Cardiac septum (tissue), 1 donor: ENCODE results near the gene RASL10B. TPM values are rescaled to one million over a fixed set of nuclear protein-coding genes. Genes with fewer than 3 reads are reported as not detected.
"Not testable (repeated sequence)": the region's sequence is repeated elsewhere in the genome, so short reads cannot be mapped to it uniquely, and the experiment has no call there.

Experiments
- DNase-seq: peaks from one replicate; pipeline ENCODE4 v3.0.0-alpha.2; 2020; ENCODE audit warnings: low spot score
- intact Hi-C: fragments of 100-400 bp; cut with DNase I; formaldehyde crosslinking; loops from one replicate; pipeline ENCODE4 v1.14.0; 2022
- long read RNA-seq: library from polyadenylated mRNA; unstranded; transcript quantifications from one replicate; pipeline ENCODE4 v2.0.0, GENCODE V29; 2021
- total RNA-seq: library from RNA; stranded (reverse); fragmentation: NEBNext Ultra II Directional; extraction: Animal tissue kit (Norgen Biotek cat#: 25700); gene quantifications from one replicate; pipeline ENCODE4 v1.2.1, GENCODE V29; 2021
- donor health status: DM: no; HTN: no; CAD: no.

The RASL10B gene, protein sequence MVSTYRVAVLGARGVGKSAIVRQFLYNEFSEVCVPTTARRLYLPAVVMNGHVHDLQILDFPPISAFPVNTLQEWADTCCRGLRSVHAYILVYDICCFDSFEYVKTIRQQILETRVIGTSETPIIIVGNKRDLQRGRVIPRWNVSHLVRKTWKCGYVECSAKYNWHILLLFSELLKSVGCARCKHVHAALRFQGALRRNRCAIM
- 22.0 TPM for total RNA-seq
- long read RNA-seq, transcript RASL10B-201 (4 exons, 3,205 nt): major isoform, 41 of 72 reads
- long read RNA-seq, partial matches to known transcripts: 9 of 72 reads
- long read RNA-seq, other reads (novel, unspliced or antisense): 21 of 72 reads

DNA sequence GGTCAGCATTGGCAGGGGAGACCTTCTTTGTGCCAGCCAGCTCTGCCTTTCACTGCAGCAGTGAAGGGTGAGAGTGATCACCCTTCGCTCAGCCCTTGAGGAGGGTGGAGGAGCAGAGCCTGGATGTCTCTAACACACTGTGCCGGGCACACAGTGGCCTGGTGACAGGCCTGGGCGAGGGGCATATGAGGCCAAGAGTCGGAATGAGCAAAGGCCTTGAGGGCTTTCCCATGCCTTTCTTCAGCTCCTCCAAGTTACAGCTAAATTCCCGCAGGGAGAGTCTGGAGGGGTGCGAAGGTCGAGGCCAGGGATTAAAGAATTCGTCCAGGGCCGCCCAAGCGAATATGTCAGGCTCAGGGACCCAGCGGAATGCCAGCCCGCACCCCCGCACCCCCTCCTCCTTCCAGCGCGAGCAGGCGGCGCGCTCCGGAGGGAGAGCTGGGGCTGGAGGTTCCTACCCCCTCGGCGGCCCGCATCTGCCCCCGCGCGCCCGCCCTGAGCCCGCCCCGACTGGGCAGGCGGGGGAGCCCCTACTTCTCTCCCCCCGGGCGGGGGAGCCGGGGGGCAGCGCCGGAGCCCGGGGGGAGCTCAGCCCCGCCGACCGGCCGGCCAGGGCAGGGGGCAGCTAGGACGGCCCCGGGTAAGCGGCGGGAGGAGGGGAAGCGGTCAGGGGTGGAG lies at the start of gene RASL10B:
Gene RASL10B (plus strand): TSS at position 401 of the 678 bp plus-strand sequence. CDS start 3,546 bp downstream, outside the sequence.
- intact Hi-C loops: loop anchor here (5.0 kb wide), 2 partner anchors 34 to 119 kb away; no protein-coding TSS in a partner anchor
- DNase-seq: peak; percentile 78

DNA sequence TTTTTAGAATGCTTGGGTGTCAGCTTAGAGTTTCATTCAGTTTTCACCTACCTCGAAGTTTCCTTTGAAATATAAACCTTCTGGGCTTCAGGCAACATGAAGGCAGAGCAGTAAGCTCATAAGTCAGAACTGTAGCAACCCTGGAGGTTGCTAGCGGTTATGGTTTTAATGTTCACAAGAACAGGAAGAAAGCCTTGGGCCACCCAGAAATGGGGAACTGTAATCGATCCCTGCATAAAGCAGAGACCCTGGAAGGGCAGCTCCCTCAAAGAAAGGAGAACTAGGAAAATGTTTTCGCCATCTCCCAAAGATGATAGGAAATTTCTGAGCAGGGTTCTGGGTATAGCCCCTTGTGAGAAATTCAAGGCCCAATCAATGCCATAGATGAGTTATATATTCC lies 47.8 kb upstream of the RASL10B start:
- intact Hi-C loops: no loop called here
- no peak for DNase-seq

DNA sequence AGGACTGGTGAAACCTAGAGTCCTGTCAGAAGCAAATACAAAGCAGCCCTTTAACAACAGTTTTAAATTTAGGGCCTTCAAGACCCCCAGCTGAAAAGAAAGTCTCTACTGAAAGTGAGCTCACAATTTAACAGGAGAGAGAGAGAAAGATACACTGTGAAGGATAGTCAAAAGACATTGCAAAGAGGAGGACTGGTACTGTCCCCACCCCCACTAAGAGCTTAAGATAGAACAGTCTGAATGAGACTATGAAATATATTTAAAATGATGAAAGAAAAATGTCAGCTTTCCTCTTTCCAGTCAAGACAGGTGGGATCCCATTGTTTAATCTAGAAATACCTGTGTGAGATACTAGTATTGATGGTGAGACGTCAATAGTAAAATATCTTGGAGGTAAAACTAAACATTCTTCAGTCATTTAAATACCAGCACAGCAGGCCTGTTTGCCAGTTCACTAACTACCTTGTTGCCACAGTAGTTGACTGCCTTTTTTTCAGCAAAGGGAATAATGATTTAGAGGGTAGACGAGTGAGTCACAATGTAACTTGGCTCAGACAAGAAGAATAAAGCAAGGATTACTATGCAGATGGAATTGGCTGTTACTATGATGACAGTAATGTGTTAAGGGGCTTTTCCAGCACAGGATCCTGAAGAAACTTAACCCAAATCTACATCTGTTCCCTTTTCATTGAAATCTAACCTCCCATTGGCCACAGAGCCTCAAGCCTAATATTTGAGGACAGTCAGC lies 47.2 kb upstream of the RASL10B start:
- no peak for DNase-seq
- intact Hi-C loops: no loop called here

DNA sequence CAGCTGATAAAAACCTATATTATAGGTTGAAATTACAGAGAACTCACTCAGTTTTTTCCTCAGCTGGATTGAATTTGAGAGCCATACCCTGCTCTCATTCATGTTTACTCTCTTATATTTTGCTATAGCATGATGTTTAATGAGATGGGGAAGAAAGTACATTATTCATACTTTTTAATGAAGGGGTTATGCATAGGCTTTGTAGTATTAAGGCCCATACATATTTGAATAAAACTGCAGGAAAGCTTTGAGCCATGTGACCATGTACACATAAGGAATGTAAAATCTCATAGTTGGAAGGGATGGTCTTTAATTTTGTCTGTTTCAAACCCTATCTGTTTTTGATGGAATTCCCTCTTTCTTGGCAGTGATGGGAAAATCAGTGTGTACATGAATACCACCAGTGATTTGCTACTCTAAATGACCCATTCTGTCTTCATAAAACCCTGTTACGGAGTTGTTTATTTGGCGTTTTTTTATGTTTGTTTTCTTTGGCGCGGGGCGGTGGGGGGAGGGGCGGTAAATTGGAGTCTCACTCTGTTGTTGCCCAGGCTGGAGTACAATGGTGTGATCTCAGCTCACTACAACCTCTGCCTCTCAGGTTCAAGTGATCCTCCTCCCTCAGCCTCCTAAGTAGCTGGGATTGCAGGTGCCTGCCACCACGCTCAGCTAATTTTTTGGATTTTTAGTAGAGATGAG lies 38.8 kb upstream of the RASL10B start:
- no peak for DNase-seq
- intact Hi-C loops: no loop called here

DNA sequence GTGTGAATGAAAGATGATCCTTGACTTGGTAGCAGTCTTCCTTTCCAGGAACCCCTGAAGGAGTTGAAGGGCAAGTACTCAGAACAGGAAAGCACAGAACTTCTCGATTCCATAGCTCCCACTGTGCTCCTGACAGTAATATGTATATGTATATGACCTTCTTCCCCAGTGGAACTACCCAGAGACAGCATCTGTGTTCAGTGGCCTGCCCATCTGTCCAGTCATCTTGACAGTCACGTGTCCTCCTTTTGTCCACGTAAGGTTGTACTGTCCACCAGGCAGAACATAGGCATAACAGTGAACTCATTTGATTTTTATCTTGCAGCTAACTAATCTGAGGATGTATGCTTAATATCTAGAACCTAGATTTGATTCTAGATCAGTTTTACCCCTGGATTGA lies 37.8 kb upstream of the RASL10B start:
- intact Hi-C loops: no loop called here
- no peak for DNase-seq

DNA sequence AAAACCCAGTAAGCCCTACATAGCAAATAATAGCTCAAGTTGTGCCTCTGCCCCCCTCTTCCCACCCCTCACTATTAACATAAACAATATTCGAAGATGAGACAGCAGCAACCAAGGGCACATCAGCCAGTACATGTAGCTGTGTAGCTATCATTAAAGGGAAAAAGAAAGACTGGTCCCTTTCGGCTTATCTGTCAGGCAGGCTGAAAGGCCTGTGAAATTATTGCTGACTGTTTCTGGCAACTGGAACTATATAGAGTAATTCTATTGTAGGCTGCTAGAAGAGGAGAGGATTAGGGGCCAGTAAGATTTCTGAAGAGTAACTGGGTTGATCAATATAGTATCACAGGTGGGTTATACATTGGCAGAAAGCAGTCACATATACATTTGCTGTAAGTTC lies 36.5 kb upstream of the RASL10B start:
- intact Hi-C loops: loop anchor here (5.0 kb wide), 1 partner anchor 37 kb away; the partner anchor contains the start of gene RASL10B
- no peak for DNase-seq

DNA sequence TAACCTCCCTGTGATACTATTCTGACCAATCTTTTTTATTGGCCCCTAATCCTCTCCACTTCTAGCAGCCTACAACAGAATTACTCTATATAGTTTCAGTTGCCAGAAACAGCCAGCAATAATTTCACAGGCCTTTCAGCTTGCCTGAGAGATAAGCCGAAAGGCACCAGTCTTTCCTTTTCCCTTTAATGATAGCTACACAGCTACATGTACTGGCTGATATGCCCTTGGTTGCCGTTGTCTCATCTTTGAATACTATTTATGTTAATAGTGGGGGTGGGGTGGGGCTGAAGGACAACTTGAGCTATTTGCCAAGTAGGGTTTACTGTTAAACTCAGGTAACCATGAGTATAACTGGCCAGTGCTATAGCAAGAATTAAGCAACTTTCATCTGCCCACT lies 35.8 kb upstream of the RASL10B start:
- intact Hi-C loops: loop anchor here (5.0 kb wide), 1 partner anchor 37 kb away; the partner anchor contains the start of gene RASL10B

DNA sequence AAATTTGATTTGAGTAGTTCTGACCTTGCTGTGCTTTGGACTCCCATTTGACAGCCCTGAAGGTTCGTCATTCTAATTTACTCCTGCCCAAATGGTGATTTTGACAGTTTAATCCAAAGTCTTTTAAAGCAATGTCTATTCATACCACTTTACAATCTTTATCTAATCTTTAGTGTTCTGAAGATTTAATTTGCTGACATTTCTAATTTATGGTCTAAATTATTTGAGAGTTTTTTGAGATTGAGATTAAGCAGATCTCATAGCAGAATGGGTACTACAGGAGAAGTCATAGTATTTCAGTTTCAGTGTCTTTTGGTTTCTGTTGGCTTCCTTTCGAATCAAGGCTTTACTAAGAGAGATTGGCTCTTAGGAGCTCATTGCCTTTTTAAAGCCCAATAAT lies 32.6 kb upstream of the RASL10B start:
- no peak for DNase-seq
- intact Hi-C loops: loop anchor here (5.0 kb wide), 1 partner anchor 34 kb away; the partner anchor contains the start of gene RASL10B

More for the DNA sequence above, 35.8 kb upstream of the RASL10B start:
- DNase-seq: no peak

DNA sequence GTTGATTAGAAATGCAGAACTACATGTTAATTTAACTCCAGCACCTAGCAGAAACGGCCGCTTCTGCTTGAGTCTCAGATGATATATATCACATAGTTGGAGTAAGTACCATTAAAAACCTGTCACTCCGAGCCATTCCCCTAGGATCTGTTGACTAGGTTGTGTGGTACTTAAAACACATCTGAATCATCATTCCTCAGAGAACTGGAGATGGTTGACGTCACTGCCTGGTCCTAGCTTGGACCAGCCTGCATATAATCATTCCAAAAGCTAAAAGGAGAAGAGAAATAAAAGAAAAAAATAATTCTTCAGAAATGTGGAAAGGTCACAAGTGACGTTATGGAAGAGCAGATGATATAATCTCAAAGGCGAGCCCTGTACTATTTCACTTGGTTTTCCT lies 31.3 kb upstream of the RASL10B start:
- no peak for DNase-seq
- intact Hi-C loops: no loop called here

DNA sequence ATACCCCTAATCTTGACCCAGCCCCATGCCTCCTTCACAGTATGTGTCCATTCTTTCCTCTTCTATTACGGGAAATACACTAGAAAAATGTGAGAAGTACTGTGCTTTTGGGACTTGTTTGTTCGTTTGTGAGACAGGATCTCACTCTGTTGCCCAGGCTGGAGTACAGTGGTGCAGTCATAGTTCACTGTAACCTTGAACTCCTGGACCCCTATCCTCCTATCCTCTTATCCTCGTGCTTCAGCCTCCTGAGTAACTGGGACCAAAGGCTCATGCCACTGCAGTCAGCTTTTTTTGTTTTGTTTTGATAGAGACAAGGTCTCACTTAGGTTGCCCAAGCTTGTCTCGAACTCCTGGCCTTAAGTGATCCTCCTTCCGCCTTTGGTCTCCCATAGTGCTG lies 29.9 kb upstream of the RASL10B start:
- DNase-seq: no peak
- intact Hi-C loops: no loop called here

DNA sequence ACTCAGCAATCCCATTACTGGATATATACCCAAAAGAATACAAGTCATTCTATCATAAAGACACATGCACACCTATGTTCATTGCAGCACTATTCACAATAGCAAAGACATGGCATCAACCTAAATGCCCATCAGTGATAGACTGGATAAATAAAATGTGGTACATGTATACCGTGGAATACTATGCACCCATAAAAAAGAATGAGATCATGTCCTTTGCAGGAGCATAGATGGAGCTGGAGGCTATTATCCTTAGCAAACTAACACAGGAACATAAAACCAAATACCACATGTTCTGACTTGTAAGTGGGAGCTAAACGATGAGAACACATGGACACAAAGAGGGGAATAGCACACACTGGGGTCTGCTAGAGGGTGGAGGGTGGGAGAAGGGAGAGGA lies 28.1 kb upstream of the RASL10B start:
- DNase-seq, intact Hi-C loops: not testable (repeated sequence)

DNA sequence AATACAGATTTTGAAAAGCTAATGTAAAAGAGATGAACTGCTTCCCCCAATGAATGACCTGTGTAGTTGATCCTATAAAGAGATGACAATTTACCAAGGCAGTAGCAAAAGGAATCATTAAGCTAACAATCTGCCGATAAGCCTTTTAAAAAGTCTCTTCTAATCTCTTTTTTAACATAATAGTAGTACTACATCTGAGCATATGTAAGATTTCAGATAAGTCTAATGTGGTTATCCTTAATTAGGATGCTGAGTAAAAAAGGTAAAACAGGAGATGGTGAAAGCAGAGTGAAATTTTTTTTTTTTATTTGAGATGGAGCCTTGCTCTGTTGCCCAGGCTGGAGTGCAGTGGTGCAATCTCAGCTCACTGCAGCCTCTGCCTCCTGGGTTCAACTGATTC lies 26.2 kb upstream of the RASL10B start:
- intact Hi-C loops: no loop called here
- DNase-seq: no peak

DNA sequence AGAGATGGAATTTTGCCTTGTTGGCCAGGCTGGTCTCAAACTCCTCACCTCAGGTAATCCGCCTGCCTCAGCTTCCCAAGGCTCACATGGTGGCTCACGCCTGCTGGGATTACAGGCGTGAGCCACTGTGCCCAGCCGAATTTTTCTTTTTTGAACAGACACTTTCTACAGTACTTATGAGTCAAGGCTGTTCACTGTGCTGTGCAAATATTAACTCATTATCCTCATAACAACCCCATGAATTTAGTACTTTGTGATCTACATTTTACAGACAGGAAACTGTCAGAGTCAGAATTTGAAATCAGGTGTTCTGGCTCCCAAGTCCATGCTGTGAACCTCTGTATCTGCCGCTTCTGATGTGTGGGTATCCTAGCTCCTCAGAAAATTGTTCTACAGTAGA lies 25.7 kb upstream of the RASL10B start:
- no peak for DNase-seq
- intact Hi-C loops: no loop called here

DNA sequence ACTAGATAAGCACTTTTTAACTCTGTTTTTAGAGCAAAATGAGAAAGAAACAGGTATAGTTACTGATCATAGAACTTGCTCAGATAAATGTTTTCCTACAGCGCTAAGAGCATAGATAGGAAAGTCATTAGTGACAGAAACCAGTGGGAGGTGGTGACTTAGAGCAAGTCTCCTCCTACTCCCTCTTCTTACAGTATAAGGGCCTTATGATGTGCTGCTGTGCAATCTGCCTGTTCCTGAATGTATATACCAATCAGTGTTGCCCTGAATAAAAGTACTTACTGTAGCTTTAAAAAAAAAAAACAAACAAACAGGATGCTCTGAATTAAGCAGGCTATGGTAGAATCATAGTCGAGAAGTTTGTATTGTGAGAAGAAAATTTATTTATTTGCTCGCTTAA lies 23.3 kb upstream of the RASL10B start:
- no peak for DNase-seq
- intact Hi-C loops: no loop called here

DNA sequence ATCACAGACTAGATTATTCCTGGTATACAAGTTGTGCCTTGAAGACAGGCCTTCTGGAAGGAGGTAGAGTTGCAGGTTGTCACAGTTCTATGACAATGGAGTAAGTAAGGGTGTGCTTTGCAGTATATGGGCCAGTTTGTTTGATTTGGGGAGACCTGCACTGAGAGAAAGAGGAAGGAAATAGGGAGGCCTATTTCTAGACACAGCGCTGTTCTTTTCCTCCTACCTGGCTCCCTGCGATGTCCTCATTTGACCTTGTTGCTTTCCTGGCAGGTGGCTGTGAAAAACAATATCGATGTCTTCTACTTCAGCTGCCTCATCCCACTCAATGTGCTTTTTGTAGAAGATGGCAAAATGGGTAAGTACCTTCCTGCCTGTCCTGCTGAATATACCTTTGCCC lies 22.5 kb upstream of the RASL10B start:
- DNase-seq: no peak
- intact Hi-C loops: no loop called here

DNA sequence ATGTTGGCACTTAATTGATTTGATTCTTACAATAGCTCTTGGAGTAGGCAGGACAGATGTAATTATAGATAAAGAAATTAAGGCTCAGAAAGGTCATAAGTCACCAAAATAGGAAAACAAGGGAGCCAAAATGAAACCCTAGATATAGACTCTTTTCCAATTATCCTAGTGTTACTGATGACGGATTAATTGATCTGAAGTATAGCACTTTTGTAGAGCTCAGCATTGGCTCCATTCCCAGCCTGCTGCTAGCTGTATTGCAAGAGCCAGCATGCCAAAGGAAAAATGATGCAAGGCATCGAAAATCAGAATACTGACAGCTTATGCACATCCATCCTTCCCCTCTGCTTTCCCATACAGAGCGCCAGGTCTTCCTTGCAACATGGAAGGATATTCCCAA lies 21.6 kb upstream of the RASL10B start:
- no peak for DNase-seq
- intact Hi-C loops: no loop called here

DNA sequence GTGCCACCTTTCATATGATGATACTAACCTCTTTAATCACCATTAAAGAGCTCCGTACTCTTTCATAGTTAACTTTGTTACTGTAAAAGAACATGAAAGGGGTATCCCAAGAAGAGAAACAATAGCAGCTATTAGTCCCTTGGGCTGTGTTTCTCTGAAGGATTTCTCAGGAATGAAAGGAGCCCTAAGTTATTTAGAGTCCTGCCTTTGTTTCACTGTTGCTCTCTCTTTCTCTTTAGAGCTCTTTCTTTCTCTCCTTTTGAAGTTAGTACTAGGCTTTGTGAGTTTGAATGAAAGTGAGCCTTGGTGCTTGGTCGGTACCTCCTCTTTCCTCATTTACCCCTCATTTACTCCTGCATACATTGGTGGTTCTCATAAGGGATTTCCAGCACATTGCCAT lies 20.5 kb upstream of the RASL10B start:
- intact Hi-C loops: no loop called here
- no peak for DNase-seq

DNA sequence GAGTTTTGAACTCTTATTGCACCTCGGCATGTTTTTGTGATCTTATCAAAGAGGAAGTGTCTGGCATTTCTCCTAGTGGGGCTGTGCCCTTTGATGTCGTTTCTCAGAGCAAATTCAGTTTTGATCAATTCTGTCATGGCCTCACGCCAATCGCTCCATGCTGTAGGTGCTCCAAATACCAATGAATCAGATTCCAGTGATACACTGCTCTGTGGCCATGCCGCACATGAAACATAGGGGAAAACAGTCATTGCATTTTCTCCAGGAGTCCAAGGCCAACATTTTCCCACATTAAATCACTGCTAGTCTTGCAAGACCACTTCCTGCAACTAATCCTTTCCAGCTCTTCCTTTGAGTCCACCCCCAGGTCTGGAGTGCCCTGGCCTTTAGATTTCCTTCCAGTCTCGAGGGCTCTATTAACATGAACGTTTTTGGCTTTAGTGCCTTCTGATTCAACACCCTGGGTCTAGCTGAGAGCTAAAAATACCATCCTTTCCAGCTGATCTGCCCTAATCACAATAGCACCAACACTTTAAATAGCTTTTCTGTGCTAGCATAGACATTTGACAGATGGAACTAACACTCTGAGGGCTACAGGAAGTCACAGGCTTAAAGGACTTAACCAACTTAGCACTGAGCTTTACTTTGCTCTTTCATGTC lies 18.2 kb upstream of the RASL10B start:
- DNase-seq: no peak
- intact Hi-C loops: no loop called here

DNA sequence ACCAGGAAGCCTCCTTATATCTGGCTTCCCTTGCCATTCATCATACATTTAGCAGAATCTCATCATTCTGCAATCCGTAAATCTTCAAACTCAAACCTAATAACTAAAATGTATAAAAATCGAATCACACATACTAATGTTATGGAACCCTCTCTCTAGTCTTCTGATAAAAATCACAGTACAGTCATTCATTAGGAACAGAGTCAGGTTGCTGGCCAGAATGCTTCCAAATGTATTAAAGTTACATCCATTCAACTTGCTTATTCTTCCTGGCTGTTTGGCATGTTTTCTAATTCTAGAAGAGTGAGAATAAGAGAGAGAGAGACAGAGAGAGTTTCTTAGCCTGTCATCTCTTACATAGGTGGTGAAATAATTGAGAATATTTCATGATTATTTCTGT lies 16.5 kb upstream of the RASL10B start:
- no peak for DNase-seq
- intact Hi-C loops: no loop called here
